T-cell (primary cell): ENCODE measurements around the gene EFS. TPM values are rescaled to one million over a fixed set of nuclear protein-coding genes. Genes with fewer than 3 reads are reported as not detected.
"Not testable (repeated sequence)": the region's sequence is repeated elsewhere in the genome, so short reads cannot be mapped to it uniquely, and the experiment has no call there.

Source experiments
- ATAC-seq, 4 experiments: fragments of 200-7000 bp in 3 of 4; fragments of 150-1000 bp in 1 of 4; cut with Tn5 transposase; replicated peaks in 1 of 4; 1 replicate in 3 of 4; 2 replicates in 1 of 4; pipeline ENCODE4 v1.10.0; 2021; ENCODE audit warnings: moderate library complexity in 3 of 4, mild to moderate bottlenecking in 2 of 4, moderate number of reproducible peaks in 1 of 4
- CTCF ChIA-PET, 2 donors: fragments of 300-600 bp; sonication (Branson Sonifier 250); formaldehyde crosslinking; loops; one replicate each; lab custom pipeline; 2022; ENCODE audit warnings: antibody characterized with exemption in 2 of 2; lab: Charles Lee
- POLR2A ChIA-PET, 2 donors: fragments of 300-600 bp; sonication (Branson Sonifier 250); formaldehyde crosslinking; loops; one replicate each; lab custom pipeline; 2022; ENCODE audit warnings: antibody characterized with exemption in 2 of 2; lab: Charles Lee
- DNase-seq, 35 experiments: peaks; one replicate each; pipeline versions ENCODE4 v3.0.0 to v3.0.0-alpha.2; 2013 to 2023
- H3K27ac ChIP-seq: one replicate; pipeline ENCODE4 v1.5.1; 2013; ENCODE audit warnings: low read length
- H3K27me3 ChIP-seq, 2 experiments: replicated peaks in 1 of 2; 1 replicate in 1 of 2; 2 replicates in 1 of 2; pipeline versions ENCODE4 v1.6.1 to v1.7.0; 2013; ENCODE audit warnings: low read length in 1 of 2, mixed read lengths in 1 of 2; ENCODE audit not compliant: control insufficient read depth in 2 of 2, insufficient read depth in 2 of 2; ENCODE audit errors: extremely low read depth in 1 of 2
- H3K36me3 ChIP-seq, 2 donors: 1 replicate in 1 of 2; 2 replicates in 1 of 2; pipeline versions ENCODE4 v1.6.1 to v1.7.0; 2013; ENCODE audit warnings: low read length in 1 of 2; ENCODE audit not compliant: control insufficient read depth in 2 of 2, insufficient read depth in 1 of 2; ENCODE audit errors: extremely low read depth in 1 of 2
- H3K4me1 ChIP-seq, 2 experiments: 1 replicate in 1 of 2; 2 replicates in 1 of 2; pipeline versions ENCODE4 v1.6.1 to v1.7.0; 2013; ENCODE audit warnings: low read length in 2 of 2, mixed read lengths in 1 of 2; ENCODE audit not compliant: insufficient read depth in 2 of 2, control insufficient read depth in 1 of 2; ENCODE audit errors: extremely low read depth in 1 of 2
- H3K4me3 ChIP-seq, 2 donors: 1 replicate in 1 of 2; 2 replicates in 1 of 2; pipeline versions ENCODE4 v1.5.1 to v1.7.0; 2013; ENCODE audit warnings: mild to moderate bottlenecking in 2 of 2, low read length in 1 of 2, moderate library complexity in 1 of 2; ENCODE audit not compliant: control insufficient read depth in 1 of 2; ENCODE audit errors: extremely low read depth in 1 of 2
- H3K9me3 ChIP-seq: 2 replicates; pipeline ENCODE4 v1.7.0; 2013
- H3K27ac Mint-ChIP-seq, 2 donors: one replicate each; pipeline ENCODE4 v1.8.0; 2020 to 2021; ENCODE audit warnings: mild to moderate bottlenecking in 2 of 2, mixed read lengths in 2 of 2
- H3K27me3 Mint-ChIP-seq, 2 donors: one replicate each; pipeline ENCODE4 v1.8.0; 2021 to 2022; ENCODE audit warnings: mixed read lengths in 2 of 2
- H3K36me3 Mint-ChIP-seq: one replicate; pipeline ENCODE4 v1.8.0; 2021; ENCODE audit warnings: mixed read lengths
- H3K4me1 Mint-ChIP-seq, 3 donors: one replicate each; pipeline ENCODE4 v1.8.0; 2020 to 2022; ENCODE audit warnings: mixed read lengths in 3 of 3, mild to moderate bottlenecking in 1 of 3
- H3K4me3 Mint-ChIP-seq, 3 donors: one replicate each; pipeline ENCODE4 v1.8.0; 2020 to 2022; ENCODE audit warnings: mild to moderate bottlenecking in 3 of 3, mixed read lengths in 3 of 3, moderate library complexity in 3 of 3
- H3K9me3 Mint-ChIP-seq, 3 donors: one replicate each; pipeline ENCODE4 v1.8.0; 2020 to 2022; ENCODE audit warnings: mixed read lengths in 3 of 3
- WGBS: methylation state at CpG from one replicate; pipeline ENCODE4 v1.1.5; 2013; ENCODE audit warnings: missing lambda C conversion rate; ENCODE audit not compliant: insufficient coverage; 5-methylcytosine and 5-hydroxymethylcytosine counted together
- total RNA-seq, 35 experiments: library from RNA in 6 of 35; stranded (reverse) in 6 of 35; fragments of 120-200 nt in 1 of 35; gene quantifications; one replicate each; pipeline versions ENCODE4 v1.2.1 to v1.2.4 and lab custom pipeline; 2013 to 2026

Gene EFS
- total RNA-seq, 5 donors from 2014 or later (not counting 1 experiment from before 2014, with no cell fraction given), result 0.15 TPM; not detected in 4

GRCh38 chr14:23389871-23390270 lies 24.9 kb upstream of the EFS start:
- H3K27ac ChIP-seq, DNase-seq, H3K4me3 Mint-ChIP-seq, H3K4me3 ChIP-seq, H3K4me1 ChIP-seq, ATAC-seq, H3K36me3 Mint-ChIP-seq, H3K9me3 Mint-ChIP-seq, POLR2A ChIA-PET, H3K9me3 ChIP-seq, H3K4me1 Mint-ChIP-seq, H3K27ac Mint-ChIP-seq, H3K36me3 ChIP-seq: not testable (repeated sequence)
- H3K27me3 ChIP-seq, result peaks cover 0 to 23% of the 10 kb centered on the region in 2 experiments
- H3K27me3 Mint-ChIP-seq, result peaks cover 16 to 17% of the 10 kb centered on the region in 2 donors
- CTCF ChIA-PET, result interaction anchor here in 1 of 2 donors (0.5 kb wide), 1 partner anchor 156 kb away, joined by 3 read pairs; no protein-coding TSS in a partner anchor
- WGBS, result no CpG with 5 or more reads among the region's 19 CpGs

DNA sequence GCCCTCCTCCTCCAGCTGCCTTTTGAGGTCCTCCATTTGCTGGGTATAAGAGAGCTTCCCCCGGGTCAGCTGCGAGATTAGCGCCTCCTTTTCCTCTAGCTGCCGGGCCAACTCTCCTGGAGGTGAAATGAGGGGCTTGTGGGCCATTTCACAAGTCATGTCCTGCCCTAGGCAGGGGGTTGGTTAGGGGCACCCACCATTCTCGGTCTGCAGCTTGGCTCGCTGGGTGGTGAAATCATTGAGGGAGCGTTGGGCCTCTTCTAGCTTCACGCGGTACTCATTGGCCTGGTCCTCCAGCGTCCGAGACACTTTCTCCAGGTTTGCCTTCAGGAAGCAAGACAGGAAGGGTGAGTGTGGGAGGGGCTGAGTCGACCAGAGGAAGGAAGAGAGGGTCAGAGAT lies 24.4 kb upstream of the EFS start:
- H3K36me3 ChIP-seq, result no peaks in the 10 kb centered on the region
- no peak overlapping the region for H3K27ac Mint-ChIP-seq
- POLR2A ChIA-PET, result no interaction called here
- no peak for ATAC-seq
- no peak overlapping the region for H3K4me3 ChIP-seq
- CTCF ChIA-PET, result interaction anchor here in 1 of 2 donors (0.9 kb wide), 1 partner anchor 10 kb away, joined by 3 read pairs; no protein-coding TSS in a partner anchor
- no peaks in the 10 kb centered on the region for H3K4me1 ChIP-seq
- no peaks in the 10 kb centered on the region for H3K4me1 Mint-ChIP-seq
- H3K27me3 Mint-ChIP-seq, result peaks cover 16 to 17% of the 10 kb centered on the region in 2 donors
- H3K27me3 ChIP-seq, result peaks cover 0 to 23% of the 10 kb centered on the region in 2 experiments
- H3K9me3 Mint-ChIP-seq, result no peaks in the 10 kb centered on the region
- H3K9me3 ChIP-seq, result no peaks in the 10 kb centered on the region
- WGBS, result 77% methylated on average over 7 of the region's 12 CpGs
- no peak overlapping the region for H3K4me3 Mint-ChIP-seq
- H3K36me3 Mint-ChIP-seq, result no peaks in the 10 kb centered on the region
- DNase-seq, result no peak
- H3K27ac ChIP-seq, result no peak overlapping the region

DNA sequence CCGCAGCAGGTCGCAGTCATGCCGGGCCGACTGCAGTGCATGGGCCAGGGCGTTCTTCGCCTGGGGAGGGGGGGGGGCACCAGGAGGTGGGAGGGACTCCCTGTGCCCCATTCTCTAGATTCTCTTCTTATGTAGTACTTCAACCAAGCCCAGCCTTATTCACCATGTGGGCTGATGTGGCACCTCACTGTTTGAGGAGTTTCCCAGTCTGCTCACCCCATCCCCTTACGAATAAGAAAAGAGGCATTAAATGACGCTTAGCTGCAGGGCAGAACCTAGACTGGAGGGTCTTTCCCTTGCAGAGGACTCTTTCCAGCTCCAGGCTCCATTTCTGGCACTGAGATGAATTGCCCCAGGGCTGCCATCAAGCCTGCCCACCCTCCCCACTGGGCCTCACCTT lies 24.0 kb upstream of the EFS start:
- Mint-ChIP-seq H3K27me3 (peaks cover 16 to 17% of the 10 kb centered on the region in 2 donors), H3K27ac (no peak overlapping the region), H3K36me3 (no peaks in the 10 kb centered on the region), H3K4me1 (no peaks in the 10 kb centered on the region), H3K9me3 (no peaks in the 10 kb centered on the region), H3K4me3 (no peak overlapping the region)
- ChIA-PET POLR2A (no interaction called here), CTCF (interaction anchor here in 1 of 2 donors (0.9 kb wide), 1 partner anchor 10 kb away, joined by 3 read pairs; no protein-coding TSS in a partner anchor)
- H3K27ac ChIP-seq, result no peak overlapping the region
- H3K4me3 ChIP-seq, result no peak overlapping the region
- WGBS, result no CpG with 5 or more reads among the region's 8 CpGs
- ATAC-seq (no peak), DNase-seq (no peak)
- no peaks in the 10 kb centered on the region for H3K36me3 ChIP-seq
- H3K9me3 ChIP-seq, result no peaks in the 10 kb centered on the region
- H3K4me1 ChIP-seq, result no peaks in the 10 kb centered on the region
- H3K27me3 ChIP-seq, result peaks cover 0 to 23% of the 10 kb centered on the region in 2 experiments

GRCh38 chr14:23387916-23388882 lies 23.2 kb upstream of the EFS start:
- Histone ChIP-seq H3K27me3 (peaks cover 0 to 23% of the 10 kb centered on the region in 2 experiments), H3K9me3 (no peaks in the 10 kb centered on the region), H3K4me3 (no peak overlapping the region), H3K27ac (no peak overlapping the region), H3K36me3 (no peaks in the 10 kb centered on the region), H3K4me1 (no peaks in the 10 kb centered on the region)
- no peak overlapping the region for H3K4me3 Mint-ChIP-seq
- ChIA-PET CTCF (interaction anchor here in 1 of 2 donors (0.9 kb wide), 1 partner anchor 9 kb away, joined by 3 read pairs; no protein-coding TSS in a partner anchor), POLR2A (no interaction called here)
- WGBS, result 73% methylated on average over 14 of the region's 26 CpGs
- H3K27me3 Mint-ChIP-seq, result peaks cover 14 to 16% of the 10 kb centered on the region in 2 donors
- H3K36me3 Mint-ChIP-seq, result no peaks in the 10 kb centered on the region
- H3K27ac Mint-ChIP-seq, result no peak overlapping the region
- DNase-seq (no peak), ATAC-seq (no peak)
- no peaks in the 10 kb centered on the region for H3K9me3 Mint-ChIP-seq
- no peaks in the 10 kb centered on the region for H3K4me1 Mint-ChIP-seq

GRCh38 chr14:23386999-23387398 lies 22.0 kb upstream of the EFS start:
- no peak overlapping the region for H3K27ac ChIP-seq
- no peak for DNase-seq
- no peaks in the 10 kb centered on the region for H3K4me1 ChIP-seq
- ChIA-PET POLR2A (no interaction called here), CTCF (no interaction called here)
- WGBS, result no CpG with 5 or more reads among the region's 1 CpG
- Mint-ChIP-seq H3K9me3 (no peaks in the 10 kb centered on the region), H3K4me1 (no peaks in the 10 kb centered on the region), H3K27me3 (peaks cover 21 to 22% of the 10 kb centered on the region in 2 donors), H3K4me3 (no peak overlapping the region), H3K27ac (no peak overlapping the region), H3K36me3 (no peaks in the 10 kb centered on the region)
- ATAC-seq, result no peak
- no peaks in the 10 kb centered on the region for H3K36me3 ChIP-seq
- H3K9me3 ChIP-seq, result no peaks in the 10 kb centered on the region
- no peak overlapping the region for H3K4me3 ChIP-seq
- peaks cover 0 to 31% of the 10 kb centered on the region in 2 experiments for H3K27me3 ChIP-seq

DNA sequence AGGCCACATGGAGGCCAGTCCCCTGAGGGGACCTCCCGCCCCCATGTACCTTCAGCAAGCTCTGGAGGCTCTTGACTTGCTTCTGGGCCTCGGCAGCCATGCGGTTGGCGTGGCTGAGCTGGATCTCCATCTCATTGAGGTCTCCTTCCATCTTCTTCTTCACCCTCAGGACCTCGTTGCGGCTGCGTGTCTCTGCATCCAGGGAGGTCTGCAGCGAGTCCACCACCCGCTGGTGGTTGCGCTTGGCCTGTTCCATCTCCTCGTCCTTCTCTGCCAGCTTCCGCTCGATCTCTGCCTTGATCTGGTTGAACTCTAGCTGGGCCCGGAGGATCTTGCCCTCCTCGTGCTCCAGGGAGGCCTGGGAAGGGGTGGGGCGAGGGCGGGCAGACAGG lies 21.3 kb upstream of the EFS start:
- ATAC-seq, result not testable (repeated sequence)

More for the DNA sequence above, 21.3 kb upstream of the EFS start:
- H3K36me3 ChIP-seq, H3K36me3 Mint-ChIP-seq, H3K9me3 Mint-ChIP-seq, H3K4me1 ChIP-seq, H3K4me3 ChIP-seq, DNase-seq, H3K27ac ChIP-seq, H3K4me3 Mint-ChIP-seq, H3K27ac Mint-ChIP-seq, H3K9me3 ChIP-seq, H3K4me1 Mint-ChIP-seq, POLR2A ChIA-PET, CTCF ChIA-PET: not testable (repeated sequence)
- peaks cover 22 to 24% of the 10 kb centered on the region in 2 donors for H3K27me3 Mint-ChIP-seq
- WGBS, result 60% methylated on average over 2 of the region's 17 CpGs
- H3K27me3 ChIP-seq, result peaks cover 0 to 36% of the 10 kb centered on the region in 2 experiments
